Testis (tissue), 2 donors: Measurements from ENCODE around the gene TBPL1.

Experiments used
- CTCF ChIP-seq, 3 experiments: fragments of 450-650 bp in 2 of 3; fragments of 200-600 bp in 1 of 3; sonication (generic) in 1 of 3; IDR thresholded peaks; one replicate each; pipeline ENCODE4 v1.5.1; 2016 to 2019; ENCODE audit warnings: antibody characterized with exemption in 3 of 3, mild to moderate bottlenecking in 2 of 3, moderate library complexity in 1 of 3
- POLR2A ChIP-seq: fragments of 450-650 bp; IDR thresholded peaks from one replicate; pipeline ENCODE4 v1.6.1; 2017; ENCODE audit warnings: antibody characterized with exemption, mild to moderate bottlenecking, moderate library complexity

- TF ChIP-seq POLR2A (no peak), CTCF (IDR thresholded peaks at IDR 0.05) (no peak)
Observed at GRCh38 chr6:133972388-133972787, 19.4 kb downstream of the TBPL1 start.
